ENCODE data around the gene SAT1. TPM values are rescaled to one million over a fixed set of nuclear protein-coding genes. Genes with fewer than 3 reads are reported as not detected.

The SAT1 gene
- total RNA-seq, 1 experiment from 2014 or later, result 60.2 TPM

DNA sequence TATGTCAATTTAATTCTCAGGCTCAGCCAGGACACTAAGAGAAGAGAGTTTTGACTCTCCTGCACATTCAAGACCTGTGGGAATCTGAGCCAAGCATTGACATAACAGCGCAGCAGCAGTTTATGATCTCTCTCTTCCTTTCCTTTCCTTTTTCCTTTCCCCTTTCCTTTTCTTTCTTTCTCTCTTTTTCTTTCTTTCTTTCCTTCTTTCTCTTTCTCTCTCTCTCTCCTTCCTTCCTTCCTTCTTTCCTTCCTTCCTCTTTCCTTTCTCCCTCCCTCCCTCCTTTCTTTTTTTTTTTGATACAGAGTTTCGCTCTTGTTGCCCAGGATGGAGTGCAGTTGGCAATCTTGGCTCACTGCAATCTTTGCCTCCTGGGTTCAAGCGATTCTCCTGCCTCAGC is 21.6 kb downstream of the SAT1 start:
- DNase-seq (ENCODE audit: low read depth in 1 of 2, low spot score in 2 of 2), result no peak
- H3K9me3 ChIP-seq (replicated peaks), result no peaks in the 10 kb centered on the region
- peaks cover 49% of the 10 kb centered on the region for H3K4me1 ChIP-seq (replicated peaks)
- peak overlapping the region; percentile 88 for H3K27ac ChIP-seq
- H3K27me3 ChIP-seq (replicated peaks), result no peaks in the 10 kb centered on the region
- no peaks in the 10 kb centered on the region for H3K36me3 ChIP-seq
- no peak overlapping the region for H3K4me3 ChIP-seq

DNA sequence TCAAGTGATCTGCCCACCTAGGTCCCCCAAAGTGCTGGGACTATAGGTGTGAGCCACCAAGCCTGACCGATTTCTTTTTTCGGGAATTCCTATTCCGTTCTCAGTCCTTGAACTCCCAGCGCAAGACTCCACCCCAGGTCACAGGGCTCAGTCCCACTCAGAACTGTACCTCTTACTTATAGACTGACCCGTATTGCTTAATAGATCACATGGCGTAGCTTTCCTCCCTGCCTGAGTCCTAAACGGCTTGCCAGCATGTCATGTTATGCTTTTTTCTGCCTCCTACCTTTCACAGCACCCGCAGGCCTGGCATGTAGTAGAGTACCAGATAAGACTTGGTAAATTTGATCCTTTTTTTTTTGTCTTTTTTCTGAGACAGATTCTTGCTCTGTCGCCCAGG is 22.4 kb downstream of the SAT1 start:
- DNase-seq (ENCODE audit: low read depth in 1 of 2, low spot score in 2 of 2), result no peak
- H3K4me1 ChIP-seq (replicated peaks), result peaks cover 49% of the 10 kb centered on the region
- no peaks in the 10 kb centered on the region for H3K9me3 ChIP-seq (replicated peaks)
- no peaks in the 10 kb centered on the region for H3K27me3 ChIP-seq (replicated peaks)
- no peak overlapping the region for H3K27ac ChIP-seq
- no peak overlapping the region for H3K4me3 ChIP-seq
- H3K36me3 ChIP-seq, result no peaks in the 10 kb centered on the region

DNA sequence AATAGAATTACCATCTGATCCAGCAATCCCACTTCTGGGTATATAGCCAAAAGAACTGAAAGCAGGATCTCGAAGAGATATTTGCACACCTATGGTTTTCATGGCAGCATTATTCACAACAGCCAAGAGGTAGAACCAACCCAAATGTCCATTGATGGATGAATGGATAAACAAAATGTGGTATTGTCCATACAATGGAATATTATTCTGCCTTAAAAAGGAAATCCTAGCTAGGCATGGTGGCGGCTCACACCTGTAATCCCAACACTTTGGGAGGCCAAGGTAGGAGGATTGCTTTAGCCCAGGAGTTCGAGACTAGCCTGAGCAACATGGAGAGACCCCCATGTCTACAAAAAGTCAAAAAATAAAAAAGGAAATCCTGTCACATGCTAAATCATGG is 27.3 kb downstream of the SAT1 start:
- Histone ChIP-seq H3K4me3 (no peak overlapping the region), H3K36me3 (no peaks in the 10 kb centered on the region), H3K27ac (no peak overlapping the region), H3K4me1 (replicated peaks) (peaks cover 17% of the 10 kb centered on the region), H3K27me3 (replicated peaks) (no peaks in the 10 kb centered on the region), H3K9me3 (replicated peaks) (no peaks in the 10 kb centered on the region)
- DNase-seq (ENCODE audit: low read depth in 1 of 2, low spot score in 2 of 2), result no peak

DNA sequence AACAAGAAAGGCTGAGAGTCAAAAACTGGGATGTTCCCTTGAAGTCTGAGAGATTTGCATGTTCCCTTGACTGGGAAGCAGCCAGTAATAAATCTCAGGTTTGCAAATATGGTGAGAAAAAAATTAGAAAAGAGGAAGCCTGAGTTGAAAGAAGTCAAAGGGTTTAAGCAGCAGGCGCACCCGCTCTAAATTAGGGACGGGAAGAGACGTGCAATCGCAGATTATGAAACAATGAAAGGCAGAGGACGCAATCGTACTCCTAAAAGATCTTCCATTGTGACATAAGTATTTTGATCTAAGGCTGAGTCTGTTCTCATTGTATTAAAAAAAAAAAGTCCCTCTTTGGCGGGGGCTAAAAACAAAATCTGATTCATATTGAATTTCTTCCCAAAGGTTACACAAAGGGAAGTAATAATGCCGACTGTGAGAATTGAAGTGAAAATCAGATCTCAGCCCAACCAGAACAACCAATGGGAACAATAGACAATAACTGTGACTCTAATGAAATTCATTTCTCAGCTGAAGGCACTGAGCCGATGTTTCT is 28.2 kb downstream of the SAT1 start:
- H3K27me3 ChIP-seq (replicated peaks), result no peaks in the 10 kb centered on the region
- peaks cover 16% of the 10 kb centered on the region for H3K4me1 ChIP-seq (replicated peaks)
- no peak overlapping the region for H3K4me3 ChIP-seq
- H3K9me3 ChIP-seq (replicated peaks), result no peaks in the 10 kb centered on the region
- H3K36me3 ChIP-seq, result no peaks in the 10 kb centered on the region
- H3K27ac ChIP-seq, result no peak overlapping the region
- DNase-seq (ENCODE audit: low read depth in 1 of 2, low spot score in 2 of 2), result no peak

GRCh38 chrX:23811656-23812055 is 28.7 kb downstream of the SAT1 start:
- Histone ChIP-seq H3K36me3 (no peaks in the 10 kb centered on the region), H3K4me3 (no peak overlapping the region)

DNA sequence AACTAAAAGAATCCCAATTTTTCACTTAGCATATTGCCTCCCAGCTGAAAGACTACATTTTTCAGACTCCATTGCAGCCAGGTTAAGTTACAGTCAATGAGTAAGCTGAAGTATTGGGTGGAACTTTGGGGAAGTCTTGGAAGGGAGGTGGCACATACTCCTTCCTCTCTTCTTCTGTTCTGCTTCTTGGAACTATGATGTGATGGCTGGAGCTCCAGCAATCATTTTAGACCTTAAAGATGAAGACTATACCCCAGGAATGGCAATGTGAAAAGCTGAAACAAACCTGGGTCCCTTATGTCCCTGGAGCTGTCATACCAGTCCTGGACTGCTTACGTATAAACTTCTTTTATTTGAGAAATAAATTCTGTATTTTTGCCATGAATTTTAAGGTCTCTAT is 30.8 kb downstream of the SAT1 start:
- H3K36me3 ChIP-seq, result no peaks in the 10 kb centered on the region
- H3K27ac ChIP-seq, result no peak overlapping the region
- H3K4me3 ChIP-seq, result no peak overlapping the region
- no peak for DNase-seq (ENCODE audit: low read depth in 1 of 2, low spot score in 2 of 2)
- no peaks in the 10 kb centered on the region for H3K27me3 ChIP-seq (replicated peaks)
- H3K4me1 ChIP-seq (replicated peaks), result no peaks in the 10 kb centered on the region
- H3K9me3 ChIP-seq (replicated peaks), result no peaks in the 10 kb centered on the region

More at GRCh38 chrX:23811656-23812055, 28.7 kb downstream of the SAT1 start:
- DNase-seq (ENCODE audit: low read depth in 1 of 2, low spot score in 2 of 2), result no peak
- H3K9me3 ChIP-seq (replicated peaks), result no peaks in the 10 kb centered on the region
- no peak overlapping the region for H3K27ac ChIP-seq
- peaks cover 12% of the 10 kb centered on the region for H3K4me1 ChIP-seq (replicated peaks)
- no peaks in the 10 kb centered on the region for H3K27me3 ChIP-seq (replicated peaks)

DNA sequence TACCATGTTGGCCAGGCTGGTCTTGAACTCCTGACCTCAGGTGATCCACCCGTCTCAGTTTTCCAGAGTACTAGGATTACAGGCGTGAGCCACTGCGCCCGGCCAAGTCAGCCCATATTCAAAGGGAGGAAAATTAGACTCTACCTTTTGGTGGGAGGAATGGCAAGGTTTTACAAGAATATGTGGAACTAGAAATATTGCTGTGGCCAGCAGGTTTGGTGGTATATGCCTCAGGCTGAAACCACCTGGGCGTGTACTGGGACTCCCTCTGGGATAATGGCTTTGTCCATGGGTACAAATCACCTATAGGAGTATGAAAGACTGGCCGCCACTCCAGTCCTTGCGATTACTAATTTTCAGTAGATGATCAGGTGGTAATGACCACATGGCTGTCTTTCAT is 32.4 kb downstream of the SAT1 start:
- Histone ChIP-seq H3K4me1 (replicated peaks) (peaks cover 5% of the 10 kb centered on the region), H3K27ac (no peak overlapping the region), H3K36me3 (no peaks in the 10 kb centered on the region), H3K9me3 (replicated peaks) (no peaks in the 10 kb centered on the region), H3K27me3 (replicated peaks) (no peaks in the 10 kb centered on the region), H3K4me3 (no peak overlapping the region)
- DNase-seq (ENCODE audit: low read depth in 1 of 2, low spot score in 2 of 2), result no peak

- H3K9me3 ChIP-seq (replicated peaks), result no peaks in the 10 kb centered on the region
- H3K4me1 ChIP-seq (replicated peaks), result peaks cover 9% of the 10 kb centered on the region
- no peak for DNase-seq (ENCODE audit: low read depth in 1 of 2, low spot score in 2 of 2)
- H3K27ac ChIP-seq, result no peak overlapping the region
- H3K36me3 ChIP-seq, result no peaks in the 10 kb centered on the region
- H3K27me3 ChIP-seq (replicated peaks), result no peaks in the 10 kb centered on the region
- no peak overlapping the region for H3K4me3 ChIP-seq
These were observed 33.2 kb downstream of the SAT1 start for GRCh38 chrX:23816179-23816578.

GRCh38 chrX:23817979-23818336 is 35.0 kb downstream of the SAT1 start:
- no peaks in the 10 kb centered on the region for H3K27me3 ChIP-seq (replicated peaks)
- H3K4me3 ChIP-seq, result no peak overlapping the region
- H3K27ac ChIP-seq, result no peak overlapping the region
- no peak for DNase-seq (ENCODE audit: low read depth in 1 of 2, low spot score in 2 of 2)
- no peaks in the 10 kb centered on the region for H3K36me3 ChIP-seq
- no peaks in the 10 kb centered on the region for H3K9me3 ChIP-seq (replicated peaks)
- H3K4me1 ChIP-seq (replicated peaks), result peaks cover 22% of the 10 kb centered on the region

DNA sequence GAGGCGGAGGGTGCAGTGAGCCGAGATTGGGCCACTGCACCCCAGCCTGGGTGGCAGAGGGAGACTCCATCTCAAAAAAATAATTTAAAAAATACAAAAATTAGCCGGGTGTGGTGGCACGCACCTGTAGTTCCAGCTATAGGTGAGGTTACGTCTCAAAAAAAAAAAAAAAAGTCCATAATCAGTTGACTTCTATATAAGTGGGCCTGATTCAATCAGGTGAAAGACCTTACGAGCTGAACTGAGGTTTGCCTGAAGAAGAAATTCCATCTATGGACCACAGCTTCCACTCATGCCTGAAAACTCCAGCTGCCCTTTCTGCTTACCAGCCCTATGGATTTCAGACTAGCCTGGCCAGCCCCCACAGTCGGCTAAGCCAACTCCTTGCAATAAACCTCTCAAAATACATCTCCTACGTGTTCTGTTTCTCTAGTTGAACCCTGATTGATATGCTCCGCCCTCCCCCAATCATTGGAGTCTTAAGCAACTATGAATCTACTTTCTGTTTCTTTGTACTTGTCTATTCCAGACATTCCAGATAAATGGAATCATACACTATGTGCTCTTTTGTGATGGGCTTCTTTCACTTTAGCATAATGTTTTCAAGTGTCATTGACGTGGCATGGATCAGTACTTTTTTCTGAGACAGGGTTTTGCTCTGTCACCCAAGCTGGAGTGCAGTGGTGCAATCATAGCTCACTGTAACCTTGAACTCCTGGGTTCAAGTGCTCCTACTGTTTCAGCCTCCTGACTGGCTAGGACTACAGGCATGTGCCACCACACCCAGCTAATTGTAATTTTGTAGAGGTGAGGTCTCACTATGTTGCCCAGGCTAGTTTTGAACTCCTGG is 36.6 kb downstream of the SAT1 start:
- no peaks in the 10 kb centered on the region for H3K36me3 ChIP-seq
- H3K4me3 ChIP-seq, result no peak overlapping the region
- peak in 1 of 2 experiments; percentile 63 for DNase-seq (ENCODE audit: low read depth in 1 of 2, low spot score in 2 of 2)
- H3K27ac ChIP-seq, result peak overlapping the region; percentile 77
- peaks cover 27% of the 10 kb centered on the region for H3K4me1 ChIP-seq (replicated peaks)
- no peaks in the 10 kb centered on the region for H3K9me3 ChIP-seq (replicated peaks)
- no peaks in the 10 kb centered on the region for H3K27me3 ChIP-seq (replicated peaks)

GRCh38 chrX:23820235-23820782 is 37.3 kb downstream of the SAT1 start:
- peak in 1 of 2 experiments; percentile 25 for DNase-seq (ENCODE audit: low read depth in 1 of 2, low spot score in 2 of 2)
- H3K4me3 ChIP-seq, result no peak overlapping the region
- peak overlapping the region; percentile 77 for H3K27ac ChIP-seq
- peaks cover 27% of the 10 kb centered on the region for H3K4me1 ChIP-seq (replicated peaks)
- no peaks in the 10 kb centered on the region for H3K27me3 ChIP-seq (replicated peaks)
- H3K9me3 ChIP-seq (replicated peaks), result no peaks in the 10 kb centered on the region
- H3K36me3 ChIP-seq, result no peaks in the 10 kb centered on the region

DNA sequence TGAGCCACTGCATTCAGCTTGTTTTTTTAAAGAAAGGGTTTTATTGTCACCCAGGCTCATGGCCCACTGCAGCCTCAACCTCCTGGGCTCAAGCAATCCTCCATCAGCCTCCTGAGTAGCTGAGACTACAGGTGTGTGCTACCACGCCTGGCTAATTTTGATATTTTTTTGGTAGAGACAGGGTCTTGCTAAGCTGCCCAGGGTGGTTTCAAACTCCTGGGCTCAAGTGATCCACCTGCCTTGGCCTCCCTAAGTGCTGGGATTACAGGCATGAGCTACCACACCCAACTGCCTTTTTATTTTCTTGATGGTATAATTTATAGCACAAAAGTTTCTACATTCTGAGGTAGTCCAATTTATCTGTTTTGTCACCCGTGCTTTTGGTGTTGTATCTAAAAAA is 38.9 kb downstream of the SAT1 start:
- no peak for DNase-seq (ENCODE audit: low read depth in 1 of 2, low spot score in 2 of 2)
- no peaks in the 10 kb centered on the region for H3K36me3 ChIP-seq
- peaks cover 27% of the 10 kb centered on the region for H3K4me1 ChIP-seq (replicated peaks)
- no peak overlapping the region for H3K4me3 ChIP-seq
- H3K9me3 ChIP-seq (replicated peaks), result no peaks in the 10 kb centered on the region
- no peaks in the 10 kb centered on the region for H3K27me3 ChIP-seq (replicated peaks)
- H3K27ac ChIP-seq, result peak overlapping the region; percentile 90

GRCh38 chrX:23822397-23822796 is 39.4 kb downstream of the SAT1 start:
- Histone ChIP-seq H3K27ac (peak overlapping the region; percentile 90), H3K4me3 (no peak overlapping the region), H3K27me3 (replicated peaks) (no peaks in the 10 kb centered on the region), H3K4me1 (replicated peaks) (peaks cover 27% of the 10 kb centered on the region), H3K36me3 (no peaks in the 10 kb centered on the region), H3K9me3 (replicated peaks) (no peaks in the 10 kb centered on the region)
- DNase-seq (ENCODE audit: low read depth in 1 of 2, low spot score in 2 of 2), result peak in 1 of 2 experiments; percentile 66

GRCh38 chrX:23822841-23823240 is 39.9 kb downstream of the SAT1 start:
- Histone ChIP-seq H3K4me3 (no peak overlapping the region), H3K36me3 (no peaks in the 10 kb centered on the region), H3K27ac (peak overlapping the region; percentile 90), H3K9me3 (replicated peaks) (no peaks in the 10 kb centered on the region), H3K27me3 (replicated peaks) (no peaks in the 10 kb centered on the region), H3K4me1 (replicated peaks) (peaks cover 27% of the 10 kb centered on the region)
- DNase-seq (ENCODE audit: low read depth in 1 of 2, low spot score in 2 of 2), result peak in 1 of 2 experiments; percentile 28
